Activated CD8-positive, alpha-beta memory T cell treated with anti-CD3 and anti-CD28 coated beads, Interleukin-2, amount 50 U/mL, for 4 hours (primary cell): ENCODE data around the gene UGT1A5.

Source experiments
- DNase-seq: peaks from one replicate; pipeline ENCODE4 v3.0.0-alpha.2; 2020

UGT1A5 gene

DNA sequence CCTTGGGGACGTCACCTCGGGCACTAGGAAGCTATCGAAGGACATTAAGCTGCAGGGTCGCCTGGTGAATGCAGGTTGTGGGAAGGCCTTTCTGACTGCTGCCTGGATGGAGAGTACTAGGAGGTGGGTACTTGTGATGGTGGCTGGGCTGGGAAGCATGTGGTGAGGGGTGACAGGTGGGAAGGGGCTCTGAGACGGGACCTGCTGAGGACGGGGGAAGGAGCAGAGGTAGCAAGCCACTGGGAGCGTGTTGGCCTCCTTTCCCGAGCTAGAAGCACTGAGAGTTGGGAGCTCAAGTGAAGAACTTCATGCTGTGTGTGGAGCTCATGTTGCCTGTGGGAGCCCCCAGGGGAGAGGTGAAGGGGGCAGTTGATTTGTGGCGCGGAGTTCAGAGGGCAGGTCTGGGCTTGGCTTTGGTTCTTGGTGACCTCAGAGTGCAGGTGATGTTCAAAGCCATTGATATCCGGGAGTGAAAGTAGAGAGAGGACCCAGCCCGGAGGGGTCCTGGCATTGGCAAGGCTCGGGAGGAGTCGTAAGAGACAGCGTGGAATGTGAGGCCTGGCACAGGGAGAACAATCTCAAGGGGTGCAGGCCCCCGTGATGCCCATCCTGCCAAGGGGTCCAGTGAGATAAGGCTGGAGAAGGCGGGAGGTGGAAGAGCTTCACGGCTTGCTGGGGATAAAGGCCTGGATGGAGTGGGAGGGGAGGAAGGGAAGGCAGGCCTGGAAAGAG is 78.6 kb downstream of the UGT1A5 start:
- no peak for DNase-seq

DNA sequence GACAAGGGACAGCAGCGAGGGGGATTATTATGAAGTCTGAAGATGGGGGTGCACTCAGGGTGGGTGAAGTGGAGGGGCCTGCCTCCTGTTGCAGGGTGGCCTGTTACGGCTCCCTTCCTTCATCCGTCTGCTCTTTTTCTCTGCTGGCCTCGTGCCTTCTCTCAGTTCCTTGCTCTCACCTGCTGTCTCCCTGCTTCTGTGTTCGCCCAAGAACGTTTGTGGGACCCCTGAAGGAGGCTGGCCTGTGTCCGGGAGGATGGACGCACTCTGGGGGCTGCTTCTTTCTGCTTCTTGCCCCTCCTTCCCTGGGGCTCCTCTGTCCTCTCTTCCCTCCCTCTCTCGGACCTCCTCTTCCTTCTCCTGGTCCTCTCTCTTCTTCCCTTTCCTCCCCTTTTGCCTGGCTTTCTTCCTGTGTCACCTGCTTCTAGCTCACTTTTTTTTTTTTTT is 79.2 kb downstream of the UGT1A5 start:
- no peak for DNase-seq

- DNase-seq: no peak
Observed at GRCh38 chr2:233792720-233793119, 80.0 kb downstream of the UGT1A5 start.

DNA sequence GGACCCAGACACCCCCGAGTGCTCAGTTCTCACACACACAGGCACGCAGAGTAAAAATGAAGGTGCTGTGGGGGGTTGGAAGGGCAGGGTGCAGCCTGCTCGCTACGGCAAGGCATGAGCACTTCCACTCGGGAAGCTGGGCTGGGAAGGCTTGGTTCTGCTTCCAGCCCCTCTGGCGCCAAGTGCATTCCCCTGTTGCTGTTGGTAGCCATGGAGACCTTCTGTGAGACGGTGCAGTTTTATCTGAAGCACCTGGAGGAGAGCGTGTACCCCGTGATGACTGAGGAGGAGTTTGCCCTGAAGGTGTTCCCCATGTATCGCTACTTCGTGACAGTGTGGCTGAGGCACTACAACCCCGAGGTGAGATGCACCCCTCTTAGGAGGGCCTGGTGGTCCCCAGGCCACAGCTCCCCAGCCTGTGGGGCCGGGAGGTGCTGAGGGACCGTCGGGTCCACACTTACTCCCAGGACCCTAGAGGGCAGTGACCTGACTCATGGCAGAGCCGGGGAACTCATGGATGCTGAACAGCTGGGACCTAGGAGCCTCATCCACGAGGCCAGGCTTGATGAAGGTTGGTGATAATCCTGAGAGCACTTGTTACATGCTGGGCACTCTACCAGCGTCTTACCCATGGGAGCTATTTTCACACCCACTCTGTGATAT is 80.9 kb downstream of the UGT1A5 start:
- no peak for DNase-seq

- no peak for DNase-seq
Observed at GRCh38 chr2:233794128-233794658, 81.5 kb downstream of the UGT1A5 start.

- no peak for DNase-seq
Observed at GRCh38 chr2:233795735-233796171, 83.0 kb downstream of the UGT1A5 start.

GRCh38 chr2:233796254-233796653 is 83.5 kb downstream of the UGT1A5 start:
- DNase-seq: no peak

GRCh38 chr2:233798335-233799086 is 85.8 kb downstream of the UGT1A5 start:
- DNase-seq: no peak

DNA sequence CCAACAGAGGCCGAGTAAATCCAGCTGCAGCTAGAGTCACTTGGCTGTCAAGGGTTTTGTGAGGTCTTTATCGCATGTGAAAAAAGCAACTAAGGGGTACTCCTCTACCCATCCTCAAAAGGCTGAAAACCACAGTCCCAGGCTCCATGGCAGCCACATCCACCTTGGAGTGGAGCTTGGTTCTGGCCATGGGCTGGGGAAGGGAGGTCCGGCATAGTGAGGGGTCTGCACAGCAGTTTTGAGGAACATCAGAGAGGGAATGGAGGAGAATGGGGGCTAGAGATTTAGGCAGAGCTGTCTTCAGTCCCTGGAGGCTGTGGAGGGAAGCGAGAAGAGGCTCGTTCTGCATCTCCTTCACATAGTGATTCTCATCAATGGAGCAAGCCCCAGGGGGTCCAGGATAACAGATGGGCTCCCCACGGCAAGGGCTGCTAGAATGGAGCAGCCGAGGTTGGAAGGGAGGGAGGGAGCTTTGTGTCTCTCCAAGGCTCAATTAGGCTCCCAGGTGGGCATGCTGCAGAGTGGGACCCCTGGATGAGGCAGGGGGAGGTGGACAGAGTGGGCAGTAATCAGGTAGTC is 86.5 kb downstream of the UGT1A5 start:
- no peak for DNase-seq

GRCh38 chr2:233799716-233800115 is 87.0 kb downstream of the UGT1A5 start:
- no peak for DNase-seq

- no peak for DNase-seq
Observed at GRCh38 chr2:233800208-233800607, 87.5 kb downstream of the UGT1A5 start.

DNA sequence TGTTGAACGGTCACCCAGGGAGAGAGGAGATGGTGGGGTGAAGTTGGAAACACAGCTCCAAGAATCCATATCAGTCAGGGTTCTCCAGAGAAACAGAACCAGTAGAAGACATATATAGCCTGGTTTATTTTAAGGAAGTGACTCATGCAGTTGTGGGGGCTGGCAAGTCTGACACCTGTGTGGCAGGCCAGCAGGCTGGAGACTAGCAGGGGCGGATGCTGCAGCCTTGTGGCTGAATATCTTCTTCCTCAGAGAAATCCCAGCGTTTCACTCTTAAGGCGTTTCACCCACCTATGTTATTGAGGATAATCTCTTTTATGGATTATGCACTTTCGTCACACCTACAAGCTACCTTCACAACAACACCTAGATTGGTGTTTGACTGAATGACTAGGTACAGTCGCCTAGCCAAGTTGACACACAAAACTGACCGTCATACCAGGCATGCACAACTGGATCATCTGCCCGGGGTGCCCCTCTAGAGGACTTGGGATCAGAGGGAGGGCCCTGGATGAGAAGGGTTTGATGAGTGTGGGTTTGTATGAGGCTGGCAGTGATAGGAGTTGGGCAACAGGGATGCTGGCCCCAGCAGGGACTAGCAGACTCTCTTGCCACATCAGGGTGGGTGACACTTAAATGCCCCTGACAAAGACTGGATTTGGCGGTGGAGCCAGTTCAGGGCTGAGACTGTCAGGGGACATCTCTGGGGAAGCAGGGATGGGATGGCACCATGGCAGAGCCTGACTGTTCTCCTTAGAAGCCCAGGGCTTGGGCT is 88.8 kb downstream of the UGT1A5 start:
- no peak for DNase-seq

DNA sequence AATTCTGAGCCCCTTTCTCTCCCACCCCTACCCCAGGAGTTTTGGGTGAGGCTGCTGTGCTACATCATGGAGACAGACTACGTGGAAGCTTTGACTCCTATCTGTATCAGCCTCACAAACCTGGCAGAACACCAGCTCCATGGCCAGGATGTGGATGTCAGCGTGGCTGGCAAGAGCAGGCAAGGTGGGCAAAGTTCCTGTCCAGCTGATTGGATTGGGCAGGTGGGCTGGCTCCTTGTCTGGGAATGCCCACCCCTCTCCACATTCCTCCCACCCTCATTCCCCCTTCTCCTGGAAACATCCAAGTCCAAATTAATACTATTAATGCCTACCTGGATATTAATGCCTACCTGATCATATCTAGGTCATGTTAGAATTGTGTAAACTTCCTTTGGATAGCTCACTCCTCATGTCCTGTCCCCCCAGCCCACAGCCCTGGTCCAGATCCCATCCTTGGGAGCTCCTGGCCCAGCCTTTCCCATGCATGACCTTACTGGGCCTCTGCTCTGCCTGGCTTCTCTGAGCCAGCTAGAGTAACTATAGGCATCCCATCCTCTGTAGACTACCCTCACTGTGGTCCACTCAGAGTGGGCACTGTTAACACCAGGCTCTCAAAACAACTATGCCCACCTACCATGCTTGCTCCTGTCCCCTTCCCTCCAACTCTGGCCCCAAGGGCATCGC is 89.6 kb downstream of the UGT1A5 start:
- DNase-seq: no peak

DNA sequence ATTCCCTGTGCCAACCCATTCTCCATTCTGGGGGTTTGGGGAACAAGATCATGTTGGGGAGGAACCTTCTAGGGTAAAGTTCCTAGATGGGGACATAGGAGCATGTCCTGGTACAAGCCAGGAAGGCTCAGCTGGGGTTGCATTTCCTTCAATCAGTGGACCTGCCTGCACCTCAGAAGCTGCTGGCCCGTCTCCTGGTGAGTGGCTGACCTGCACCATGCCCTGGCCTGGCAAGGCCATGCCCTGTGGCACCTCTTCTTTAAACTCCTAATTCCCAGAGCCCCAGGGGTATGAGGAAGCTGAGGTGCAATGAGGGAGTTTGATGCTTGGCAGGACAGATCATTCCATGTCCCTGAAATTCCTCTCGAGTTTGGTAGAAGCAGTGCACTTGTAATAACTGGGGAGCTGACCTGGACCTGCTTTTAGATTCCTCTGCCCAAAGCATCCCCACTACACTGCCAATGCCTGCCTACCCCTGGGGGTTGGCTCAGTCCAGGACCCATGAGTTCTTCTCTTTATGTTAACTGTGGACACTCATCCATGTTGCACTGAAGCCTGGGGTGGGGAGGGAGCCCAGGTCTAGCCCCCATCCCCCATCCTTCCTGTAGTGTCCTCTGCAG is 90.7 kb downstream of the UGT1A5 start:
- no peak for DNase-seq

GRCh38 chr2:233803994-233804393 is 91.3 kb downstream of the UGT1A5 start:
- DNase-seq: no peak

- no peak for DNase-seq
Observed at GRCh38 chr2:233807215-233807865, 94.6 kb downstream of the UGT1A5 start.

GRCh38 chr2:233807966-233808935 is 95.5 kb downstream of the UGT1A5 start:
- DNase-seq: no peak

GRCh38 chr2:233810385-233810784 is 97.7 kb downstream of the UGT1A5 start:
- no peak for DNase-seq

- DNase-seq: no peak
Observed at GRCh38 chr2:233811087-233811486, 98.4 kb downstream of the UGT1A5 start.
